HEK293 (cell line): Measurements from ENCODE around the gene C20orf96.

ENCODE experiments used
- HOXC10 ChIP-seq: sonication (generic); formaldehyde crosslinking; IDR thresholded peaks from 2 replicates; pipeline ENCODE4 v1.8.1; 2023; ENCODE audit warnings: mild to moderate bottlenecking, missing genetic modification reagents
- KLF1 ChIP-seq: fragments of 450-650 bp; formaldehyde crosslinking; IDR thresholded peaks from 2 replicates; pipeline ENCODE4 v1.5.1; 2016; ENCODE audit warnings: missing biosample characterization, missing genetic modification characterization
- RBAK ChIP-seq: fragments of 450-650 bp; formaldehyde crosslinking; IDR thresholded peaks from 2 replicates; pipeline ENCODE4 v1.5.1; 2016; ENCODE audit warnings: missing biosample characterization, missing genetic modification characterization
- YY1 ChIP-seq: fragments of 450-650 bp; formaldehyde crosslinking; IDR thresholded peaks from 2 replicates; pipeline ENCODE4 v1.5.1; 2018; ENCODE audit warnings: missing biosample characterization, missing genetic modification characterization
- ZFP3 ChIP-seq: fragments of 450-650 bp; formaldehyde crosslinking; IDR thresholded peaks from 2 replicates; pipeline ENCODE4 v1.5.1; 2016; ENCODE audit warnings: low read depth, missing biosample characterization, missing genetic modification characterization
- ZNF274 ChIP-seq, 2 experiments: fragments of 200-500 bp in 1 of 2; fragments of 450-650 bp in 1 of 2; sonication (Bioruptor generic) in 1 of 2; formaldehyde crosslinking in 1 of 2; IDR thresholded peaks; 2 replicates each; pipeline versions ENCODE4 v1.5.1 to v1.6.1; 2014 to 2016; ENCODE audit warnings: borderline replicate concordance in 1 of 2, inconsistent platforms in 1 of 2, low read length in 1 of 2, missing biosample characterization in 1 of 2, missing genetic modification characterization in 1 of 2
- ZNF350 ChIP-seq: fragments of 450-650 bp; formaldehyde crosslinking; IDR thresholded peaks from 2 replicates; pipeline ENCODE4 v1.5.0; 2017; ENCODE audit warnings: missing biosample characterization, mild to moderate bottlenecking, missing genetic modification characterization
- ZNF585B ChIP-seq: fragments of 450-650 bp; formaldehyde crosslinking; IDR thresholded peaks from 2 replicates; pipeline ENCODE4 v1.5.1; 2016; ENCODE audit warnings: missing biosample characterization, missing genetic modification characterization
- ZNF596 ChIP-seq: fragments of 450-650 bp; IDR thresholded peaks from 2 replicates; pipeline ENCODE4 v1.5.0; 2018; ENCODE audit warnings: missing biosample characterization, mild to moderate bottlenecking, missing genetic modification characterization, moderate library complexity
- TF ChIP-seq, protein P1 (sequence below): fragments of 450-650 bp; formaldehyde crosslinking; IDR thresholded peaks from 2 replicates; pipeline ENCODE4 v1.5.1; 2016; ENCODE audit warnings: missing biosample characterization, missing genetic modification characterization
- TF ChIP-seq, protein P2 (sequence below): fragments of 450-650 bp; formaldehyde crosslinking; IDR thresholded peaks from 2 replicates; pipeline ENCODE4 v1.5.1; 2016; ENCODE audit warnings: missing biosample characterization, missing genetic modification characterization
- TF ChIP-seq, protein P3 (sequence below): fragments of 450-650 bp; formaldehyde crosslinking; IDR thresholded peaks from 2 replicates; pipeline ENCODE4 v1.5.1; 2016; ENCODE audit warnings: missing biosample characterization, missing genetic modification characterization
- TF ChIP-seq, protein P4 (sequence below): fragments of 450-650 bp; formaldehyde crosslinking; IDR thresholded peaks from 2 replicates; pipeline ENCODE4 v1.5.1; 2016; ENCODE audit warnings: missing biosample characterization, missing genetic modification characterization, borderline replicate concordance
- TF ChIP-seq, protein P5 (sequence below): fragments of 450-650 bp; formaldehyde crosslinking; IDR thresholded peaks from 2 replicates; pipeline ENCODE4 v1.5.1; 2016; ENCODE audit warnings: missing biosample characterization, missing genetic modification characterization

DNA sequence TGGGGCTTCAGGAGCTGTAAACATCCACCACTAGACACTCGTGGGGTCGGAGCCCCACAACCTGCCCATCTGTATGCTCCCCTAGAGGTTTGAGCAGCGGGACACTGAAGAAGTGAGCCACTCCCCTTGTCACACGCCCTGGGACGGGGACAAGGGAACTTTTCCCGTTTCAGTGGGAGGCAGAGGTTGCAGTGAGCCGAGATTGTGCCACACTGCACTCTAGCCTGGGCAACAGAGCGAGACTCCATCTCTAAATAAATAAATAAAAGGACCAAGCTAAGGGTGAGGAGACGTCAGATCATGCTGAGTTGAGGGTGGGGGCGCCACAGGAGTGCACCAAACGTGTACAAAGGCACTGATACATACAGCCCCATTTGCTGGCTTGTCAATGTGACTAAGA is 15.2 kb upstream of the C20orf96 start:
- TF ChIP-seq, protein P1, sequence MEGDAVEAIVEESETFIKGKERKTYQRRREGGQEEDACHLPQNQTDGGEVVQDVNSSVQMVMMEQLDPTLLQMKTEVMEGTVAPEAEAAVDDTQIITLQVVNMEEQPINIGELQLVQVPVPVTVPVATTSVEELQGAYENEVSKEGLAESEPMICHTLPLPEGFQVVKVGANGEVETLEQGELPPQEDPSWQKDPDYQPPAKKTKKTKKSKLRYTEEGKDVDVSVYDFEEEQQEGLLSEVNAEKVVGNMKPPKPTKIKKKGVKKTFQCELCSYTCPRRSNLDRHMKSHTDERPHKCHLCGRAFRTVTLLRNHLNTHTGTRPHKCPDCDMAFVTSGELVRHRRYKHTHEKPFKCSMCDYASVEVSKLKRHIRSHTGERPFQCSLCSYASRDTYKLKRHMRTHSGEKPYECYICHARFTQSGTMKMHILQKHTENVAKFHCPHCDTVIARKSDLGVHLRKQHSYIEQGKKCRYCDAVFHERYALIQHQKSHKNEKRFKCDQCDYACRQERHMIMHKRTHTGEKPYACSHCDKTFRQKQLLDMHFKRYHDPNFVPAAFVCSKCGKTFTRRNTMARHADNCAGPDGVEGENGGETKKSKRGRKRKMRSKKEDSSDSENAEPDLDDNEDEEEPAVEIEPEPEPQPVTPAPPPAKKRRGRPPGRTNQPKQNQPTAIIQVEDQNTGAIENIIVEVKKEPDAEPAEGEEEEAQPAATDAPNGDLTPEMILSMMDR (tag by site-specific recombination): no peak
- TF ChIP-seq HOXC10 (CRISPR knock-in tag) (no peak), ZFP3 (tag by site-specific recombination) (no peak), YY1 (tag by site-specific recombination) (no peak), ZNF274 (IDR thresholded peaks at IDR 0.05; ENCODE audit: low read length) (no peak), ZNF274 (tag by site-specific recombination; IDR thresholded peaks at IDR 0.05; ENCODE audit: borderline replicate concordance) (no peak), RBAK (tag by site-specific recombination) (no peak), ZNF585B (tag by site-specific recombination) (no peak), ZNF350 (no peak), KLF1 (no peak), ZNF596 (tag by site-specific recombination) (no peak)
- TF ChIP-seq, protein P2, sequence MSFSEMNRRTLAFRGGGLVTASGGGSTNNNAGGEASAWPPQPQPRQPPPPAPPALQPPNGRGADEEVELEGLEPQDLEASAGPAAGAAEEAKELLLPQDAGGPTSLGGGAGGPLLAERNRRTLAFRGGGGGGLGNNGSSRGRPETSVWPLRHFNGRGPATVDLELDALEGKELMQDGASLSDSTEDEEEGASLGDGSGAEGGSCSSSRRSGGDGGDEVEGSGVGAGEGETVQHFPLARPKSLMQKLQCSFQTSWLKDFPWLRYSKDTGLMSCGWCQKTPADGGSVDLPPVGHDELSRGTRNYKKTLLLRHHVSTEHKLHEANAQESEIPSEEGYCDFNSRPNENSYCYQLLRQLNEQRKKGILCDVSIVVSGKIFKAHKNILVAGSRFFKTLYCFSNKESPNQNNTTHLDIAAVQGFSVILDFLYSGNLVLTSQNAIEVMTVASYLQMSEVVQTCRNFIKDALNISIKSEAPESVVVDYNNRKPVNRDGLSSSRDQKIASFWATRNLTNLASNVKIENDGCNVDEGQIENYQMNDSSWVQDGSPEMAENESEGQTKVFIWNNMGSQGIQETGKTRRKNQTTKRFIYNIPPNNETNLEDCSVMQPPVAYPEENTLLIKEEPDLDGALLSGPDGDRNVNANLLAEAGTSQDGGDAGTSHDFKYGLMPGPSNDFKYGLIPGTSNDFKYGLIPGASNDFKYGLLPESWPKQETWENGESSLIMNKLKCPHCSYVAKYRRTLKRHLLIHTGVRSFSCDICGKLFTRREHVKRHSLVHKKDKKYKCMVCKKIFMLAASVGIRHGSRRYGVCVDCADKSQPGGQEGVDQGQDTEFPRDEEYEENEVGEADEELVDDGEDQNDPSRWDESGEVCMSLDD: no peak
- TF ChIP-seq, protein P3, sequence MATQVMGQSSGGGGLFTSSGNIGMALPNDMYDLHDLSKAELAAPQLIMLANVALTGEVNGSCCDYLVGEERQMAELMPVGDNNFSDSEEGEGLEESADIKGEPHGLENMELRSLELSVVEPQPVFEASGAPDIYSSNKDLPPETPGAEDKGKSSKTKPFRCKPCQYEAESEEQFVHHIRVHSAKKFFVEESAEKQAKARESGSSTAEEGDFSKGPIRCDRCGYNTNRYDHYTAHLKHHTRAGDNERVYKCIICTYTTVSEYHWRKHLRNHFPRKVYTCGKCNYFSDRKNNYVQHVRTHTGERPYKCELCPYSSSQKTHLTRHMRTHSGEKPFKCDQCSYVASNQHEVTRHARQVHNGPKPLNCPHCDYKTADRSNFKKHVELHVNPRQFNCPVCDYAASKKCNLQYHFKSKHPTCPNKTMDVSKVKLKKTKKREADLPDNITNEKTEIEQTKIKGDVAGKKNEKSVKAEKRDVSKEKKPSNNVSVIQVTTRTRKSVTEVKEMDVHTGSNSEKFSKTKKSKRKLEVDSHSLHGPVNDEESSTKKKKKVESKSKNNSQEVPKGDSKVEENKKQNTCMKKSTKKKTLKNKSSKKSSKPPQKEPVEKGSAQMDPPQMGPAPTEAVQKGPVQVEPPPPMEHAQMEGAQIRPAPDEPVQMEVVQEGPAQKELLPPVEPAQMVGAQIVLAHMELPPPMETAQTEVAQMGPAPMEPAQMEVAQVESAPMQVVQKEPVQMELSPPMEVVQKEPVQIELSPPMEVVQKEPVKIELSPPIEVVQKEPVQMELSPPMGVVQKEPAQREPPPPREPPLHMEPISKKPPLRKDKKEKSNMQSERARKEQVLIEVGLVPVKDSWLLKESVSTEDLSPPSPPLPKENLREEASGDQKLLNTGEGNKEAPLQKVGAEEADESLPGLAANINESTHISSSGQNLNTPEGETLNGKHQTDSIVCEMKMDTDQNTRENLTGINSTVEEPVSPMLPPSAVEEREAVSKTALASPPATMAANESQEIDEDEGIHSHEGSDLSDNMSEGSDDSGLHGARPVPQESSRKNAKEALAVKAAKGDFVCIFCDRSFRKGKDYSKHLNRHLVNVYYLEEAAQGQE: no peak
- TF ChIP-seq, protein P4, sequence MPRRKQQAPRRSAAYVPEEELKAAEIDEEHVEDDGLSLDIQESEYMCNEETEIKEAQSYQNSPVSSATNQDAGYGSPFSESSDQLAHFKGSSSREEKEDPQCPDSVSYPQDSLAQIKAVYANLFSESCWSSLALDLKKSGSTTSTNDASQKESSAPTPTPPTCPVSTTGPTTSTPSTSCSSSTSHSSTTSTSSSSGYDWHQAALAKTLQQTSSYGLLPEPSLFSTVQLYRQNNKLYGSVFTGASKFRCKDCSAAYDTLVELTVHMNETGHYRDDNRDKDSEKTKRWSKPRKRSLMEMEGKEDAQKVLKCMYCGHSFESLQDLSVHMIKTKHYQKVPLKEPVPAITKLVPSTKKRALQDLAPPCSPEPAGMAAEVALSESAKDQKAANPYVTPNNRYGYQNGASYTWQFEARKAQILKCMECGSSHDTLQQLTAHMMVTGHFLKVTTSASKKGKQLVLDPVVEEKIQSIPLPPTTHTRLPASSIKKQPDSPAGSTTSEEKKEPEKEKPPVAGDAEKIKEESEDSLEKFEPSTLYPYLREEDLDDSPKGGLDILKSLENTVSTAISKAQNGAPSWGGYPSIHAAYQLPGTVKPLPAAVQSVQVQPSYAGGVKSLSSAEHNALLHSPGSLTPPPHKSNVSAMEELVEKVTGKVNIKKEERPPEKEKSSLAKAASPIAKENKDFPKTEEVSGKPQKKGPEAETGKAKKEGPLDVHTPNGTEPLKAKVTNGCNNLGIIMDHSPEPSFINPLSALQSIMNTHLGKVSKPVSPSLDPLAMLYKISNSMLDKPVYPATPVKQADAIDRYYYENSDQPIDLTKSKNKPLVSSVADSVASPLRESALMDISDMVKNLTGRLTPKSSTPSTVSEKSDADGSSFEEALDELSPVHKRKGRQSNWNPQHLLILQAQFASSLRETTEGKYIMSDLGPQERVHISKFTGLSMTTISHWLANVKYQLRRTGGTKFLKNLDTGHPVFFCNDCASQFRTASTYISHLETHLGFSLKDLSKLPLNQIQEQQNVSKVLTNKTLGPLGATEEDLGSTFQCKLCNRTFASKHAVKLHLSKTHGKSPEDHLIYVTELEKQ: no peak
- TF ChIP-seq, protein P5, sequence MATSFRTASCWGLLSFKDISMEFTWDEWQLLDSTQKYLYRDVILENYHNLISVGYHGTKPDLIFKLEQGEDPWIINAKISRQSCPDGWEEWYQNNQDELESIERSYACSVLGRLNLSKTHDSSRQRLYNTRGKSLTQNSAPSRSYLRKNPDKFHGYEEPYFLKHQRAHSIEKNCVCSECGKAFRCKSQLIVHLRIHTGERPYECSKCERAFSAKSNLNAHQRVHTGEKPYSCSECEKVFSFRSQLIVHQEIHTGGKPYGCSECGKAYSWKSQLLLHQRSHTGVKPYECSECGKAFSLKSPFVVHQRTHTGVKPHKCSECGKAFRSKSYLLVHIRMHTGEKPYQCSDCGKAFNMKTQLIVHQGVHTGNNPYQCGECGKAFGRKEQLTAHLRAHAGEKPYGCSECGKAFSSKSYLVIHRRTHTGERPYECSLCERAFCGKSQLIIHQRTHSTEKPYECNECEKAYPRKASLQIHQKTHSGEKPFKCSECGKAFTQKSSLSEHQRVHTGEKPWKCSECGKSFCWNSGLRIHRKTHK (tag by site-specific recombination): no peak
